Stimulated activated CD8-positive, alpha-beta memory T cell treated with anti-CD3 and anti-CD28 coated beads, Interleukin-7, amount 100 ng/mL, for 24 hours (primary cell): Measurements from ENCODE around the gene CA10.

Source experiments
- DNase-seq: peaks from one replicate; pipeline ENCODE4 v3.0.0-alpha.2; 2020; ENCODE audit warnings: low read depth

Gene CA10

DNA sequence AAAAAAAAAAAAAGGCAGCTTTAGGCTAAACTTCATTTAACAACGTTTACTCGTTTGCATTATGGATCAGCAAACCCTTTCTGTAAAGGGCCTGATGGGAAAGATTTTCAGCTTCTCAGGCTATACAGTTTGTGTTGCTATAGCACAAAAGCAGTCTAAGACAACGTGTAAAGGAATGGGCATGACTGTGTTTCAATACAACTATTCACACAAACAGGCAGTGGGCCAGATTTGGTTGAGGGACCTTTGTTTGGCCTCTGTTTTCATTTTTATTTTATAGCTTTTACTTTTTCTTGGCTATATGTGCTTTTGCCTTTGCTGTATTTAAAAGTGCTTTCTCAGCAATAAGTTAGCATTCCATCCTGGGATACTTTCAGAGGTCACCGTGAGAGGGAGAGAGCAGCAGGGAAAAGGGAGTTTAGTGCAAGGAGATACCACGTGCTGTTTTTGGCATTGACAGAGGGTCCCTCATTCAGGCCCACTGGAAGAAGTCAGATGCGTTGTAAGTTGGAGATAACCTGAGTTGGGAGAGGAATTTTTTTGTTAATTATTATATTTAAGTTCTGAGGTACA lies 562.6 kb downstream of the CA10 start:
- no peak for DNase-seq

DNA sequence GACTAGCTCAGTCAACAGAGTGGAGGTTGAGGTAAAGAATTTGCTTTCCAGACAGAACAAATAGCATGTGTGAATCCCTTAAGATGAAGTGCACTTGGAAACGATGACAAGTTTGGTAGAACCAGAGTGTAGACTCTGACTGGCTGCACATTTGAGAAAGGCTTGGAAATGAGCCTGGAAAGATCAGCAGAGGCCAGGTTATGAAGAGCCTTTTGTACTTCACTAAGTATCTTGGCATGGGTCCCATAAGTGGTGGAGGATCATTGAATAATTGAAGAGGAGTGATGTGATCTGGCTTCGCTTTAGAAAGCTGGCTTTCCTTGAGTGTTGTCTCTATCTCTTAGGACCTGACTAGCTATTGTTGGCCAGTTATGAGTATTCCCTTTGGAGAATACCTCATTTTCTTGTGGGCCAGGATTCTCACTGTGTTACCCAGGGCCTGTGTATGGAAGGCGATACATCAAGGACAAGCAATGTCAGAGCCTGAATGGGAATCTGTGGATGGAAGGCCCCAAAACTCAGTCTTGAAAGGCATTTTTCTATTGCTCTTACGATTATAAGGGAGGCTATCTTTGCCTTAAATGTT lies 568.4 kb downstream of the CA10 start:
- DNase-seq, result no peak

GRCh38 chr17:51588063-51588462 lies 570.5 kb downstream of the CA10 start:
- DNase-seq, result no peak

DNA sequence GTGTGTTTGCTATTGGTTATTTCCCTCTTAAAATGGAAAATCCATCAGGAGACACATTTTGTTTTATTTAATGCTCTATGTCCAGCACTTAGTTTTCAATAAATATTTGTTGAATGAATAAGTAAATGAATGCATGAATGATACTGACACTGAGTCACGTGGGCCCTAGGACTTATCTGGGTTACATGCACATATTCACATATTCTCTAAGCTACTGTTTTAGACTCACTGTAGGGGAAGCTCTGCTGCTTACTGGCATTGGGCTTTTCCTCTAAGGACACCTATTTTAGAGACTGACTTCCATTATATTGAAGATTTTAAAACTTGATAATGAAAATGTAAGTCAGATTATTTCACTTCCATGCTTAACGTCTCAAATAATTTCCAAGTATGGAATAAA lies 571.0 kb downstream of the CA10 start:
- DNase-seq, result no peak

DNA sequence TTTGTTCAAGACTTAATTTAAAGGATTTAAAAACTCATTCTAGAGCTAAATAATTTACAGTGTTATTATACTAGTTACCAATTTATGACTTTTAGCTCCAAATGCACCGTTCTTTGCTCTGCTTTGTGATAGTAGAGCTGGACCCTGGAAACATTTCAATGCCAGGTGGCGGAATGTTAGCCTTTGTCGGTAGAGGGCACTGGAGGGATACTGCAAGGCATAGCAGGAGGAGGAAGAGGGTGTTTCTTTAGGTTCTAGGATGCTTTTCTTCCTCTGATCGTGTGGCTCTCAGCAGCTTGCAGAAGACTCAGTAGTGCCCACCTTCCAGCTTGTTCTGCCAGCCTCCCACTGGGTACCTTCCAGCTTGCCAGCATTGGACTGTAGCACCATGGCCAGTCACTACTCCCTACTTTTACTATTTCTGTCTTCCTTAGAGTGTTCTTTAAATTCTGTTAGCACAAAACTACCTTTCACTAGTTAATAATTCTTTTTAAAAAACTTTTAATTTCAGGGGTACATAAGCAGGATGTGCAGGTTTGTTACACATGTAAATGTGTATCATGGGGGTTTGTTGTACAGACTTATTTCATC lies 572.9 kb downstream of the CA10 start:
- DNase-seq, result no peak

- no peak for DNase-seq
These were observed 577.6 kb downstream of the CA10 start for GRCh38 chr17:51580869-51581268.
